Ecto neural progenitor cell (in vitro differentiated cells): ENCODE data around the gene MAN1B1.

ENCODE experiments used
- DNase-seq: peaks from one replicate; pipeline ENCODE4 v3.0.0-alpha.2; 2018; ENCODE audit warnings: low spot score

Gene MAN1B1

DNA sequence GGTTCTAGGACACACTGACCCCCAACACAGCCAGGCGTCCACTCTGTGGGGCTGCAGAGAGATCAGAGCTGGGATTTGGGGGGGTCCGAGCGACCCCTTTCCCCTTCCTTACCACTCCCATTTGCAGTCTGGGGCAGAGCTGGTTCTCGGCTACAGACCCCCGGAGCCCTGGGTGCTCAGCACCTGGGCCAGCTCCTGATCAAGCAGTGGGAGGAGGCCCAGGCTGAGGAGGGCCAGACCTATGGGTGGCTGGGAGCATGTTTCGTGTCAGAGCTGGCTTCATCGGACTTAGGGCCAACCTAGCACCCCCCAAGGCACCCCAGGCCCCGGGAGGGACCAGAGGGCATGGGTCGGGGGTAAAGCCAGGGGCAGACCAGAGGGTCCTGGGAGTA lies 59.7 kb downstream of the MAN1B1 start:
- no peak for DNase-seq

DNA sequence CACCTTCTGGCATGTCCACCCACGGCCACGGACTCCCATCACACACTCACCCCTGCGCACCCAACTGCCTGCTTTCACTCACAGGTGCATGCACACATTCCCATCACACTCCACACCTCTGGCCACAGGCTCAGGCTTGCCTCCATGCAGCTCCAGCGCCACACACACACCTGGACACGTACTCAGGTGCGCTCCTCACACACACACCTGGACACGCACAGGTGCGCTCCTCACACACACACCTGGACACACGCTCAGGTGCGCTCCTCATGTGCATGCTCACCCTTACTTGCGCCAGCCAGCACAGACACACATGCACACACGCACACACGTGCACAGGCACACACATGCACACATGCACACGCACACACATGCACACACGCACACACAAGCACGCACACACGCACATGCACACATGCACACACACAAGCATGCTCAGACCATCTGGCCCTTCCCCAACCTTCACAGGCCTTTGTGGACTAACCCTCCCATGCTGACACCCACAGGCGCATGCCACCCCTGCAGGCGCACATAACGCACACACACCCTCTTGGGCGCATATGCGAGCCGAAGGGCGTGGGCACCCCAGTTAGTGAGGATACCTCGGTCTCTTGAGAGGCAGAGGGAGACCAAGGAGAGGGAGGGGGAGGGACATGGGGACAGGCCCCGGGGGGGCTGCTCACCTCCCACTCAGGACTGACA lies 60.5 kb downstream of the MAN1B1 start:
- DNase-seq: no peak

DNA sequence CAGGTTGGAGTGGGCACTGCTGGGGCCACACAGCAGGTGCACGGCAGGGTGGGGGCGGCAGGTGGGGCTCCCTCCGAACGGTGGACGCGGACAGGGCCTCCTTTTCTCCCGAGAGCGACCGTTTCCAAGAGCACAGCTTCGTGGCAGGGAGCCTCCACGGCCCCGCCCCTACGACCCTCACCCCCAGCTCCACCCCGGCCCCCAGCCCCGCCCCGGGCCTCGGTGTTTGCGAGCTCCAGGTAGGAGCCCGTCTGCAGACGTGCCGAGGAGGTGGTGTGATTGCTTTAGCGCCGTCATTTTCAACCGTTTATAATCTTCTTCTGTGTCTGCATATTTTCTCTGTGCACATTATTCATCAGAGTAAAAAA lies 61.0 kb downstream of the MAN1B1 start:
- no peak for DNase-seq

DNA sequence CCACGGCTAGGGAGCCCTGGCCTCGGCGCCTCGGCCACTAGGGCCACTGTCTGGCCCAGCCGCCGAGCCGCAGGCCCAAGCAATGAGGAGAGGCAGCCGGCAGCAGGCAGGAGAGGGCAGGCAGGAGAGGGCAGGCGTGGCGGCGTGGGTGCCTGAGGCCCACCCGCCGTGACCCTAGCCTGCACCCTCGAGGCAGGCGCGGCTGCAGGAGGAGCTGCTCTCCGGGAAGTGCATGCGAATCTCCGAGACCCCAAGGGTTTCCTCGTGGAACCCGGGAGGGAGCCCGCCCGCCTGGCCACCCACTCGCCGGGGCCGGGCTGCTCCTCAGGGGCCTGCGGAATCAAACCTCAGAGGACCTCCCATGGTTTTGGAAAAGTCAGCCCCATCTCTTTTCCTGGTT lies 61.5 kb downstream of the MAN1B1 start:
- DNase-seq: no peak

DNA sequence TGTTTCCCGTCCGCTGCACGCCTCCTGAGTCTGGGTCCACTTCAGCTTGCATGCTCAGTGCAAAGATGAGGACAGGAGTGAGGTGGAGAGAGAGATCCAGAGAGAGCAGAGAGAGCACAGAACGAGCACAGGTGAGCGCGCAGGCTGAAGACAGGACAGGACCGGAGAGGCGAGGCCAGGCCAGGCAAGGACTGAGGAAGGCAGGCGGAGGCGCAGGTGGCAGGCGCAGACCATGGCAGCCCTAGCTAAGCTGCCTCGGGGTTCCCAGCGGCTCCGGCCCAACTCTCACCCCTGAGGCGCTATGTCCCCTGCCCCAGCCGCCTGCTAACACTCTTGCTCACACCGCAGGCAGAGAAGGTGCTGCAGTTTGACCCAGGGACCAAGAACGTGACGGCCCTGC lies 61.9 kb downstream of the MAN1B1 start:
- no peak for DNase-seq

DNA sequence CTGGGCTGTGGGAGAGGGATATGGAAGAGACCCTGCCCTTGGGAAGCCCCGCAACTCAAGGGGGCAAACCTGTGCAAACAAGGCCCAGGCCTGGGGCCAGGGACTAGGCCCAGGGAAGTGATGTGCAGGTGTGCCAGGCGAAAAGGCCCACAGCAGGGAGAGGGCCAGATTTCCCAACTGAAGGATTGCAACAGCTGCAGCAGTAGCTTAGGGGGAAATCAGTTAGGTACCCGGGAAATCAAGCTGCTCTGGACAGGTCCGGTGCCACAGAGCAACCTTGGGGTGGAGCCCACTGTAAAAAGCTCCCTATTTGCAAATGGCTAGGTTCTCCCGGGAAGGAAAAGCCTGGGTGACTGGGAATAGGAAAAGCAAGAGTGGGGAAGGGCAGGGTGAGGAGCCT lies 62.6 kb downstream of the MAN1B1 start:
- no peak for DNase-seq

DNA sequence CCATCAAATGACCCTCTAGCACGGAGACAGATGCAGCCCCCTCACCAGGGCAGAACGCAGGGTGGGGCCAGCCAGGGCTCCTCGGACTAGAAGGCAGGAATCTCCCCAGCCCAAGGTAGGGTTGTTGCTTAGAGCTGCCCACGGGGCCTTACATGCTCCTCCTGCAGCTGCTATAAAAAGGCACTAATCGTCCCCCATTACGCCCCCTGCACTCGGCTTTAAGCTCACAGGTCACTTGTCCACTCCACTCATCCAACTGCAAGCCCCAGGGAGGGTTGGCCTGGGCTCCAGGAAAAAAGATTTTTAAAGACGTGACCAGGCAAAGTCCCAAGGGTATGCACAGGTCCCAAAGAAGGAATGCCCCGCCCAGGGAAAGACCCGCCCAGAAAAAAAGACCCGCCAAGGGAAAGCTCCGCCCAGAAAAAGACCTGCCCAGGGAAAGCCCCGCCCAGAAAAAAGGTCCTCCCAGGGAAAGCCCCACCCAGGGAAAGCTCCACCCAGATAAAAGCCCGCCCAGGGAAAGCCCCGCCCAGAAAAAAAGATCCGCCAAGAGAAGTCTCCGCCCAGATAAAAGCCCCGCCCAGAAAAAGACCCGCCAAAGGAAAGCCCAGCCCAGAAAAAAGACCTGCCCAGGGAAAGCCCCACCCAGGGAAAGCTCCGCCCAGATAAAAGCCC lies 63.3 kb downstream of the MAN1B1 start:
- DNase-seq: no peak

DNA sequence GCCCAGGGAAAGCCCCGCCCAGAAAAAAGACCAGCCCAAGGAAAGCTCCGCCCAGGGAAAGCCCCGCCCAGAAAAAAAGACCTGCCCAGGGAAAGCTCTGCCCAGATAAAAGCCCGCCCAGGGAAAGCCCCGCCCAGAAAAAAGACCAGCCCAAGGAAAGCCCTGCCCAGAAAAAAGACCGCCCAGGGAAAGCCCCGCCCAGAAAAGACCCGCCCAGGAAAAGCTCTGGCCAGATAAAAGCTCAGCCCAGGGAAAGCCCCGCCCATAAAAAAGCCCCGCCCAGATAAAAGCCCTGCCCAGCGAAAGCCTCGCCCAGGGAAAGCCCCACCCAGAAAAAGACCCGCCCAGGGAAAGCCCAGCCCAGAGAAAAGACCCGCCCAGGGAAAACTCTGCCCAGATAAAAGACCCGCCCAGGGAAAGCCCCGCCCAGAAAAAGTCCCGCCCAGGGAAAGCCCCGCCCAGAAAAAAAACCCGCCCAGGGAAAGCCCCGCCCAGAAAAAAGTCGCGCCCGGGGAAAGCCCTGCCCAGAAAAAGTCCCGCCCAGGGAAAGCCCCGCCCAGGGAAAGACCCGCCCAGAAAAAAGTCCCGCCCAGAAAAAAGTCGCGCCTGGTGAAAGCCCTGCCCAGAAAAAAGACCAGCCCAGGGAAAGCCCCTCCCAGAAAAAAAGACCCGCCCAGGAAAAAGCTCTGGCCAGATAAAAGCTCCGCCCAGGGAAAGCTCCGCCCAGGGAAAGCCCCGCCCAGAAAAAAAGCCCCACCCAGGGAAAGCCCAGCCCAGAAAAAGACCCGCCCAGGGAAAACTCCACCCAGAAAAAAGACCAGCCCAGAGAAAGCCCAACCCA lies 64.1 kb downstream of the MAN1B1 start:
- DNase-seq: no peak

DNA sequence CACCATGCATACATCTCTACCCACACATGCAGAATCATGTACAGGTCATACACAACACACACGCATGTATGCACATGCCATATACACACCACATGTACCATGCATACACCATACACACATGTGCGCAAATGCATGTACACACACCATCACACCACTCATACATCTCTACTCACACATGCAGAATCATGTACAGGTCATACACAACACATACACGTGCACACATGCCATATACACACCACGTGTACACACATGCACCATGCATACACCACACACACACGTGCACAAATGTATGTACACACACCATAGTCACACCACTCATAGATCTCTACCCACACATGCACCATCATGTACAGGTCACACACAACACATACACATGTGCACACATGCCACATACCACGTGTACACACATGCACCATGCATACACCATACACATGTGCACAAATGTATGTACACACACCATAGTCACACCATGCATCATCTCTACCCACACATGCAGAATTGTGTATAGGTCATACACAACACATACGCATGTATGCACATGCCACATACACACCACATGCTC lies 66.1 kb downstream of the MAN1B1 start:
- no peak for DNase-seq

DNA sequence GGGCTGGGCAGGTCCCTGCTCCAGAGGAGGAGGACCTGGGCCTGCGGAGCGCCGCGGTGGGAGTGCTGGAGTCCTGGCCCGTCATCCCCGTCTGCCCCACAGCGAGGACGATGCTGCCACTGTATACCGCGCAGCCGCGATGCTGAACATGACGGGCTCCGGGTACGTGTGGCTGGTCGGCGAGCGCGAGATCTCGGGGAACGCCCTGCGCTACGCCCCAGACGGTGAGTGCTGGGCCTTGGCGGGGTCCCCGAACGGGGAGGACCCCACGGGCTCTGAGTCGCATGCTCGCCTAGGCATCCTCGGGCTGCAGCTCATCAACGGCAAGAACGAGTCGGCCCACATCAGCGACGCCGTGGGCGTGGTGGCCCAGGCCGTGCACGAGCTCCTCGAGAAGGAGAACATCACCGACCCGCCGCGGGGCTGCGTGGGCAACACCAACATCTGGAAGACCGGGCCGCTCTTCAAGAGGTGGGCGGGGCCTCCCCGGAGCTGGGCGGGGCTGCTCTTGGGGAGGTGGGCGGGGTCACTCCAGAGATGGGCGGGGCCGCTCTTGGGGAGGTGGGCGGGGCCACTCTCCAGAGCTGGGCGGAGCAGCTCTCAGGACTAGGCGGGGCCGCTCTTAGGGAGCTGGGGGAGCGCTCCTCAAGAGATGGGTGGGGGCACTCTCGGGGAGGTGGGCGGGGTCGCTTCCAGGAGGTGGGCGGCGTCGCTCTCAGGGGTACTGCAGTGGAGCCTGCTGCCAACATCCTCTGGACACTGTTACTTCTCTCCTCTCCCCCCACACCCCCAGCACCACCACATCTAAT lies 70.0 kb downstream of the MAN1B1 start:
- DNase-seq: peak; percentile 79

DNA sequence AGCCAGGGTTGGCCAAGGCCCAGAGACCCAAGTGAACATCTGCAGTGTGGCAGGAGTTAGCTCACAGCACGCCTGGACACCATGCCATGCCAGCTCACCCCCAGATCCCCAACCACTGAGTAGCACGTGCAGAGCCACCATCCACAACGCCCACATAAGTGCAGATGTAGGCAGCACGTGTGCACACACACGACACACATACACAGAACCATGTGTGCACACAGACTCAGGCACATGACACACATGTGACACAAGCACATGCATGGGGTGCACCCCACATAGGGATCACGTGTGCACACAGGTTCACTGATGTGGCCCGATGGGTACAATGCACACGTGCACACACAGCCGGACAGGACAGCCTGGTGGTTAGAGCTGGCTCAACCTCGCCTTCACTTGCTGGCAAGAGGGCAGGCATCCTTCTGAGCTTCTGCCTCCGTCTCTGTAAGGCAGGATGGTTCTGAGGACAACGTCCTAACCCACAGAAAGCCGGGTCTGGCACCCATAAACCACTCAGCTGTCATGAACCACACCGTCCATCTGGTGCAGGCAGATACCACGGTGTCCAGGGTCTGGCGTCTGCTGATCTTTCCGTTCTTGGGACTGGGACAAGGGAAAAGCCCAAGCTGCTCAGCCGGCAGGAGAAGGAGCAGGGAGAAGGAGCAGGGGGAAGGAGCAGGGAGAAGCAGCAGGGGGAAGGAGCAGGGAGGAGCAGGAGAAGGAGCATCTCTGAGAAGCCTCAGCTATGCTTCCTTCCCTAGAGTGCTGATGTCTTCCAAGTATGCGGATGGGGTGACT lies 71.0 kb downstream of the MAN1B1 start:
- DNase-seq: no peak

DNA sequence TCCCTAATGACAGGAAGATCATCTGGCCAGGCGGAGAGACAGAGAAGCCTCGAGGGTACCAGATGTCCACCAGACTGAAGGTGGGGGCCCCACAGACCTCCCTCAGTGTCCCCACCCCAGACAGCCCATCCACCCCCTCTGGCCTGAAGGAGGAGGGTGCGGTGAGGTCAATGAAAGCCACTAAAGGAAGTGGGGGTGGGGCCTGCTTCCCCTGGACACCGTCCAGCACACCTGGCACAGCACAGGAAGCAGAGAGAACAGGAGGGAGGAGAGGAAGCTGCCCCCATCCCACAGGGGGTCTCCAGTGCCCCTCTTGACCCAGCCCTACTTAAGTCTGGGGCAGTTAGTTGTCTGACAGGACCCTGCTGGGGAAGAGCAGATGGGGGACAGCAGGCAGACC lies 71.8 kb downstream of the MAN1B1 start:
- DNase-seq: no peak
